HFFc6 (cell line): ENCODE measurements around the gene NRG2. TPM values are rescaled to one million over a fixed set of nuclear protein-coding genes. Genes with fewer than 3 reads are reported as not detected.

ENCODE experiments used
- DNase-seq: peaks from one replicate; pipeline ENCODE4 v3.0.0-alpha.2; 2018
- H3K27ac Mint-ChIP-seq: 2 replicates; pipeline ENCODE4 v1.8.0; 2020; ENCODE audit warnings: mild to moderate bottlenecking, mixed read lengths
- H3K27me3 Mint-ChIP-seq: 2 replicates; pipeline ENCODE4 v1.8.0; 2021; ENCODE audit warnings: mild to moderate bottlenecking, moderate library complexity, mixed read lengths; ENCODE audit not compliant: insufficient read depth
- H3K36me3 Mint-ChIP-seq: 2 replicates; pipeline ENCODE4 v1.8.0; 2021; ENCODE audit warnings: low read depth, mixed read lengths
- H3K4me1 Mint-ChIP-seq: 2 replicates; pipeline ENCODE4 v1.8.0; 2020; ENCODE audit warnings: low read depth, mixed read lengths
- H3K4me3 Mint-ChIP-seq: 2 replicates; pipeline ENCODE4 v1.8.0; 2020; ENCODE audit warnings: mild to moderate bottlenecking, moderate library complexity, mixed read lengths
- H3K9me3 Mint-ChIP-seq: 2 replicates; pipeline ENCODE4 v1.8.0; 2020; ENCODE audit warnings: mild to moderate bottlenecking, mixed read lengths
- total RNA-seq, 6 experiments: library from RNA; stranded (reverse); fragmentation: NEBNext Ultra II Directional; extraction: Animal tissue kit (Norgen Biotek cat#: 25700); gene quantifications; 2 replicates in 1 of 6; 3 replicates in 5 of 6; pipeline ENCODE4 v1.2.3, GENCODE V29; 2021
- TF ChIP-seq, protein P1 (sequence below): fragments of 200-600 bp; sonication (generic); IDR thresholded peaks from 2 replicates; pipeline ENCODE4 v1.5.0; 2021; ENCODE audit warnings: antibody characterized with exemption, mild to moderate bottlenecking

NRG2 gene
- total RNA-seq, 6 experiments from 2014 or later: 0.11 to 0.35 (median 0.19) TPM; not detected in 1

DNA sequence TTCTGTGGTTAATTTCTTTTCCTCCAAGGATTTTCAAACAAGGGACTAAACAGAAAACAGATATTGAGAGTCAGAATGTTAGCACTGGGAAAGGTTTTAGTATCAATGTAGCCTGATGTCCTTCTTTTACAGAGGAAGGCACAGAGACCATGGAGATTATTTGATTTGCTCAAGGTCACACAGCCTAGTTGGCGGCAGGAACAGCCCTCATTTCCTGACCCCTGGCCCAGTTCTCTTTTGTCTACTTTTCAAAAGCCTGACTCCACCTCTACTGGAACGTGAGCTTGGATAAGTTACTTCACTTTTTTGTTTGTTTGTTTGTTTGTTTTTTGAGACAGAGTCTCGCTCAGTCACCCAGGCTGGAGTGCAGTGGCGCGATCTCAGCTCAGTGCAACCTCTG, 6.6 kb upstream of the NRG2 start:
- peaks cover 27% of the 10 kb centered on the region for H3K27me3 Mint-ChIP-seq
- no peak overlapping the region for H3K27ac Mint-ChIP-seq
- no peaks in the 10 kb centered on the region for H3K36me3 Mint-ChIP-seq
- no peak for DNase-seq
- H3K4me1 Mint-ChIP-seq: no peaks in the 10 kb centered on the region
- no peak overlapping the region for H3K4me3 Mint-ChIP-seq
- no peaks in the 10 kb centered on the region for H3K9me3 Mint-ChIP-seq
- TF ChIP-seq, protein P1, sequence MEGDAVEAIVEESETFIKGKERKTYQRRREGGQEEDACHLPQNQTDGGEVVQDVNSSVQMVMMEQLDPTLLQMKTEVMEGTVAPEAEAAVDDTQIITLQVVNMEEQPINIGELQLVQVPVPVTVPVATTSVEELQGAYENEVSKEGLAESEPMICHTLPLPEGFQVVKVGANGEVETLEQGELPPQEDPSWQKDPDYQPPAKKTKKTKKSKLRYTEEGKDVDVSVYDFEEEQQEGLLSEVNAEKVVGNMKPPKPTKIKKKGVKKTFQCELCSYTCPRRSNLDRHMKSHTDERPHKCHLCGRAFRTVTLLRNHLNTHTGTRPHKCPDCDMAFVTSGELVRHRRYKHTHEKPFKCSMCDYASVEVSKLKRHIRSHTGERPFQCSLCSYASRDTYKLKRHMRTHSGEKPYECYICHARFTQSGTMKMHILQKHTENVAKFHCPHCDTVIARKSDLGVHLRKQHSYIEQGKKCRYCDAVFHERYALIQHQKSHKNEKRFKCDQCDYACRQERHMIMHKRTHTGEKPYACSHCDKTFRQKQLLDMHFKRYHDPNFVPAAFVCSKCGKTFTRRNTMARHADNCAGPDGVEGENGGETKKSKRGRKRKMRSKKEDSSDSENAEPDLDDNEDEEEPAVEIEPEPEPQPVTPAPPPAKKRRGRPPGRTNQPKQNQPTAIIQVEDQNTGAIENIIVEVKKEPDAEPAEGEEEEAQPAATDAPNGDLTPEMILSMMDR: no peak

DNA sequence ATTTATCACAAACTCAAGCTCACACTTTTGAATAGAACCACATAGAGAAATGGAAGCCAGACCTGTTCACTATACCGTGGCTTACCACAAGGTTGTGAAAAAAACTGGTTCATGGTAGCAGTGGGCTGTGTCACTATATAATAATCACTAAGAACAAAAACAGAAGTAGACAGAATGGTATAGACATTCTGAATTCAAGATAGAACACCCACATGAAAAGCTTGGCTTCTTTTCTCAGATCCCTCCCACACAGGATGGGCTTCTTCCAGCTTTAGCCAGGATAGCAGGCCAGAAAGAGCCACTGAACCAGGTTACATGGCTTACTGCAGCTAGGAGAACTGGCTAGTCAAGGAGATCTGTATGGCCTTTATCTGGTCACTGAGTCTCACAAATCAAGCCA, 6.1 kb upstream of the NRG2 start:
- H3K27ac Mint-ChIP-seq: no peak overlapping the region
- TF ChIP-seq, protein P1: no peak
- H3K27me3 Mint-ChIP-seq: peaks cover 32% of the 10 kb centered on the region

DNA sequence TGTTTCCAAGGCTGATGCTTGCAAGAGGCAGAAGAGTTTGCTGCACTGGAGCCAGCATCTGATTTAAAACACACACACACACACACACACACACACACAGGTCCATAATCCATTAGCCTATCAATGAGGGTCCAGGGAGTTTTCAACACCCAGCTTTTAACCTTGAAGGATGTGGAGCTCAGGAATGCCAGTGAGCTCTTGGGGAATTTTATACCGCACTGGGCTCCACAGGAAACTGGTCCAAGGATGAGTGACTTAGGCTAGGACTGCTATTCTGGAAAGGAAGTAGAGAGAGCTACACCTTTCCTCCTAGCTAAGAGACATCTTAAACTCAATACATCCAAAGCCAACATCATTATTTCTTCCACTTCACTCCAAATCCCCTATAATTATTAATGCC, 942 bp upstream of the NRG2 start:
- no peaks in the 10 kb centered on the region for H3K9me3 Mint-ChIP-seq
- TF ChIP-seq, protein P1: no peak
- H3K4me3 Mint-ChIP-seq: peak overlapping the region; percentile 86; the same call in 1 of the 2 replicates
- peaks cover 46% of the 10 kb centered on the region for H3K27me3 Mint-ChIP-seq
- H3K36me3 Mint-ChIP-seq: no peaks in the 10 kb centered on the region
- DNase-seq: no peak
- H3K27ac Mint-ChIP-seq: no peak overlapping the region
- peaks cover 25% of the 10 kb centered on the region for H3K4me1 Mint-ChIP-seq

More for the DNA sequence above, 6.1 kb upstream of the NRG2 start:
- no peak for DNase-seq
- no peaks in the 10 kb centered on the region for H3K4me1 Mint-ChIP-seq
- H3K4me3 Mint-ChIP-seq: no peak overlapping the region
- H3K36me3 Mint-ChIP-seq: no peaks in the 10 kb centered on the region
- no peaks in the 10 kb centered on the region for H3K9me3 Mint-ChIP-seq

DNA sequence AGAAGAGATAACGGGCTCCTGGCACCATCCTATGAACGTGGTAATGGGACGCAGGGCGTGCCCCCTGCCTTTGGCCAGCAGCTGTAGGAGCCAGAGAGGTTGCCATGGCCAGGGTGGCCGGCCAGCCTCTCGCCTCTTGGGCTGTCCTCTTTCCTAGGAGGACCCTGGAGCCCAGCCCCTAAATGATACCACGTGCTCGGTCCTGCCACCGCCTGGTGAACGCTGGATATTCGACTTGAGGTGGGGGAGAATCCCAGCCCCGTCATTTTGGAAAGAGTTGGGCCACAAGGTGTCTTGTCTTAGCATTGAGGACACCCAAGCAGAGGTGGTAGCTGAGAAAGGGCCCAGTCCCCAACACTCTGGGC, 391 bp upstream of the NRG2 start:
- peaks cover 42% of the 10 kb centered on the region for H3K27me3 Mint-ChIP-seq
- TF ChIP-seq, protein P1: peak; percentile 41
- H3K4me1 Mint-ChIP-seq: peaks cover 28% of the 10 kb centered on the region
- H3K36me3 Mint-ChIP-seq: no peaks in the 10 kb centered on the region
- H3K4me3 Mint-ChIP-seq: peak overlapping the region; percentile 86
- H3K27ac Mint-ChIP-seq: no peak overlapping the region
- DNase-seq: no peak
- H3K9me3 Mint-ChIP-seq: no peaks in the 10 kb centered on the region

DNA sequence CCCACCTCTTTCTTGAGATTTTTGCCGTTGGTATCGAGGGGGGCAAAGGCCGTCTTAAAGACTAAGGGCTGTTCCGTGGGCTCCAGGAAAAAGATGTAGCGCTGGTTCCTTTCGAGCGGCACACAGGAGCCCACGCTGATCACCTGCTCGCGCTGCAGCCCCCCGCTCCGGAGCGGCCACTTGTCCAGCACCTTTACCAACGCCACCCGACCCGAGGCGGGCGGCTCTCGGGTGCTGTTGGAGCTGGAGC, 781 bp downstream of the NRG2 start:
- Mint-ChIP-seq H3K27me3 (peaks cover 34% of the 10 kb centered on the region), H3K4me3 (peak overlapping the region; percentile 86; the same call in 1 of the 2 replicates), H3K36me3 (no peaks in the 10 kb centered on the region), H3K9me3 (no peaks in the 10 kb centered on the region), H3K4me1 (peaks cover 33% of the 10 kb centered on the region), H3K27ac (no peak overlapping the region)
- DNase-seq: no peak
- TF ChIP-seq, protein P1: no peak
